ENCODE results near the gene LOX.

- TF ChIP-seq CTCF (IDR thresholded peaks at IDR 0.05) (no peak), POLR2A (IDR thresholded peaks at IDR 0.05) (no peak)
These were observed 5.5 kb upstream of the LOX start for GRCh38 chr5:122083535-122083934.

Data from gastroesophageal sphincter (tissue), 3 donors.